H7 (cell line): ENCODE measurements around the gene LTF. TPM values are rescaled to one million over a fixed set of nuclear protein-coding genes. Genes with fewer than 3 reads are reported as not detected.
"Not testable (repeated sequence)": the region's sequence is repeated elsewhere in the genome, so short reads cannot be mapped to it uniquely, and the experiment has no call there.

ENCODE experiments used
- DNase-seq: peaks from one replicate; pipeline ENCODE4 v3.0.0; 2012
- H3K27me3 ChIP-seq: 2 replicates; pipeline ENCODE4 v1.6.0; 2011; ENCODE audit warnings: mild to moderate bottlenecking, low read length; ENCODE audit not compliant: control insufficient read depth, insufficient read depth
- H3K36me3 ChIP-seq: replicated peaks from 2 replicates; pipeline ENCODE4 v1.5.1; 2011; ENCODE audit warnings: low read length; ENCODE audit not compliant: control insufficient read depth, insufficient read depth
- H3K4me3 ChIP-seq: 2 replicates; pipeline ENCODE4 v1.5.1; 2011; ENCODE audit warnings: low read depth, mild to moderate bottlenecking, control low read depth, low read length, moderate library complexity; ENCODE audit not compliant: insufficient read depth
- total RNA-seq: library from RNA; depleted of rRNA; stranded (reverse); fragments of >200 nt; shearing (Covaris generic); gene quantifications from 2 replicates; pipeline ENCODE4 v1.2.3, GENCODE V29; 2014

The LTF gene
- total RNA-seq, 1 experiment from 2014 or later: not detected

- H3K36me3 ChIP-seq: no peaks in the 10 kb centered on the region
- H3K27me3 ChIP-seq: peaks cover 1% of the 10 kb centered on the region; the same call in 1 of the 2 replicates
- DNase-seq: peak; percentile 77
- H3K4me3 ChIP-seq: no peak overlapping the region
Observed at GRCh38 chr3:46496746-46497555, 32.2 kb upstream of the LTF start.

DNA sequence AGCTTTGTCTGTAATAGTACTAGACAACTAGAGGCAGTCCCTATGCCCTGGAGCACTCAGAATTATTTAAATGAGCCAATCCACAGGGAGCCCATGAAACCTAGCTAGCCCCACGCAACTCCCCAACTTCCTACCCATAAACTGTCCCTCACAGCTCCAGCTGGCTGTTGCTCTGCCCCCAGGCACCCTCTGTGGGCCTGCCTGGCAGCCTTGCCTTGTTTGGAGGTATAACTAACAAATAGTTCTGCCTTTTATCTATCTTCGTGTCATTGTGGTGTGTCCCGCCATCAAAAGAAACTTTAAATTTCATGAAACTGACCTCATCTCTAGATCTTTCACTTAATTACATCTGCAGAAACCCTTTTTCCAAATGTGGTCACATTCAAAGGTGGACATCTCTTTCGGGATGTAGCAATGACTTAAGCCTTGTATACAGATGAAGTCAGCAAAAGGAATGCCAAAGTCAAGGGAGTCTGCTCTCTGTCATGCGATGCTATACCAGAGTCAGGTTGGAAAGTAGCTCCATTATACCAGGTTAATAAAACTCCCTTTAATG, 31.3 kb upstream of the LTF start:
- Histone ChIP-seq H3K4me3 (no peak overlapping the region), H3K36me3 (no peaks in the 10 kb centered on the region), H3K27me3 (peaks cover 1% of the 10 kb centered on the region; the same call in 1 of the 2 replicates)
- DNase-seq: no peak

DNA sequence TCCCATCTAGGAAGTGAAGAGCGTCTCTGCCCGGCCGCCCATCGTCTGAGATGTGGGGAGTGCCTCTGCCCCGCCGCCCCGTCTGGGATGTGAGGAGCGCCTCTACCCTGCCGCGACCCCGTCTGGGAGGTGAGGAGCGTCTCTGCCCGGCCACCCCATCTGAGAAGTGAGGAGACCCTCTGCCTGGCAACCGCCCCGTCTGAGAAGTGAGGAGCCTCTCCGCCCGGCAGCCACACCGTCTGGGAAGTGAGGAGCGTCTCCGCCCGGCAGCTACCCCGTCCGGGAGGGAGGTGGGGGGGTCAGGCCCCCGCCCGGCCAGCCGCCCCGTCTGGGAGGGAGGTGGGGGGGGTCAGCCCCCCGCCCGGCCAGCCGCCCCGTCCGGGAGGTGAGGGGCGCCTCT, 29.8 kb upstream of the LTF start:
- not testable (repeated sequence) for H3K36me3 ChIP-seq, H3K4me3 ChIP-seq, H3K27me3 ChIP-seq, DNase-seq

GRCh38 chr3:46492890-46493547, 28.3 kb upstream of the LTF start:
- H3K4me3 ChIP-seq: no peak overlapping the region
- no peak for DNase-seq
- no peaks in the 10 kb centered on the region for H3K36me3 ChIP-seq
- no peaks in the 10 kb centered on the region; the same call in 1 of the 2 replicates for H3K27me3 ChIP-seq

DNA sequence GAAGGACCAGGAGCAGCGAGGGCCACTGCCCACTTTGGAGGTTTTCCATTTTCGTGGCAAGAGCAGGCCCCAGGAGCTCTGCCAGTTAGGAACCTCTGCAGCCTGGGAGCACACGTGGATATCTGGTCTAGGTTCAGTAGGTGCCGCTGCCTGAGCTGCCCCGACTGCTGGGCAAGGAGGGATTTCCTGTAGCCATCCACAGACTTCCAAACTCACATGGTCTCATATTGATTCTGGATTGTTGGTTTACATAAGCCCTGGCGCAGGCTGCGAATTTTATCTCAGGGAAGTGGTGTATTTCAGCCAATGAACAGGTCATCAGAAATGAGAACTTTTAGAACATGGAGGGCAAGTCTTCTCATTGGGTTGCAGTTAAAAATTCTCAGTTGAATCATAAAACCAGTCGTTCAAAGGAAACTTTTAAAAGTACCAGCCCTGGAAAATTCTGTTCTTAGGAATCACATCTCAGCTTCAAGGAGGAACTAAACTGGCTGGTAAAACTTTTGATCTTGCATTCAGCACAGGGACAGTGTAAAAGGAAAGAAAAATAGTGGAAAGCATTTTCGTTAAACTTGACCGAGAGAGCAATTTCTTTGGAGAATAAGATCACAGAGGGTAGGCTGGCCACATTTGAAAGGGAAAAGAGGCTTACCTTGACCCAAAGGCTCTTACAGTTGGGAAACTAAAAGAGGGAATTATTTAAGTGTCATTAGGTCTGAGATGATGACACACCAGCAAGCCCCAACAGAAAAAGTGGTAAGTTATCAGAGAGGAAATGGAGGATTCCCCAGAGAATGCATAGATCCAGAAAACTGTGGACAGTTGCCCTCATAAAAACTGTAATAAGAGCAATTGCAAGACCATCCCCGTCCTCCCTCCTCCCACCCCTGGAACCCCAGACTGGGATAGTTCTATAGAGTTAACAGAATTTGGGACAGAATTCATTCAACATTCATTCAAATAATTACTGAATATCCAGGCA, 26.7 kb upstream of the LTF start:
- DNase-seq: no peak
- Histone ChIP-seq H3K27me3 (no peaks in the 10 kb centered on the region), H3K4me3 (no peak overlapping the region), H3K36me3 (no peaks in the 10 kb centered on the region)

- no peaks in the 10 kb centered on the region for H3K36me3 ChIP-seq
- no peak for DNase-seq
- no peaks in the 10 kb centered on the region for H3K27me3 ChIP-seq
- no peak overlapping the region for H3K4me3 ChIP-seq
Observed at GRCh38 chr3:46490338-46491084, 25.8 kb upstream of the LTF start.

GRCh38 chr3:46489875-46490274, 25.2 kb upstream of the LTF start:
- Histone ChIP-seq H3K36me3 (no peaks in the 10 kb centered on the region), H3K27me3 (no peaks in the 10 kb centered on the region), H3K4me3 (no peak overlapping the region)
- DNase-seq: no peak

- Histone ChIP-seq H3K4me3 (no peak overlapping the region), H3K36me3 (no peaks in the 10 kb centered on the region), H3K27me3 (no peaks in the 10 kb centered on the region)
- no peak for DNase-seq
Observed at GRCh38 chr3:46489381-46489780, 24.7 kb upstream of the LTF start.

DNA sequence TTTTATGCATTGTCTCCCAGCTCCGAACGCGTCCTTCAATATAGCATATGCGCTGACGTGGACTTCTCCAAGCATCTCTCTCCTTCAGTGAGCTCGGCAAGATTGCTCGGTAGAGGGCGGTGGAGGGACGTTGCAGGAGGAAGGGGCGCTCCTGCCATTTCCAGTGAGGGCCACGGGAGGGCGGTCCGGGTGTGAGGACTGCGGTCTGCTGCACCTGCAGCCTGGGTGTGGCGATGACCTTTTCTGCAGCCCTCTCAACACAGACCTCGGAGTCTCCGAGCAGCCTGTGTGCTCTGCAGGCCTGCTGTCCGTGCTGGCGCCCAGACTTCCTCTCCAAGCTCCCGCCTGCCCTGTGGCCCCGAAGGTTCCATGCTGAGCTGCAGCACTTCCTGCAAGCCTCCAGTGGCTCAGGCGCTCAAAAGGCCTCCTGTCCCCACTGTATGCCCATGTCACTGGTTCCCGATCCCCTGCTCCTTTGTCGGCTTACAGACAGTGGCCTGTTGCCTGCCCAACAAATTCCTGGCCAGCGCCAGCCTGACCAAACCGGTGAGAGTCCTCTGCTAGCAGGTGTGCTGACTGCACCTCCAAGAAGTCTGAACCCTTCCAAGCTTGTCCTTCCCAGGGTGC, 24.1 kb upstream of the LTF start:
- peak; percentile 97 for DNase-seq
- no peak overlapping the region for H3K4me3 ChIP-seq
- no peaks in the 10 kb centered on the region for H3K36me3 ChIP-seq
- H3K27me3 ChIP-seq: no peaks in the 10 kb centered on the region

DNA sequence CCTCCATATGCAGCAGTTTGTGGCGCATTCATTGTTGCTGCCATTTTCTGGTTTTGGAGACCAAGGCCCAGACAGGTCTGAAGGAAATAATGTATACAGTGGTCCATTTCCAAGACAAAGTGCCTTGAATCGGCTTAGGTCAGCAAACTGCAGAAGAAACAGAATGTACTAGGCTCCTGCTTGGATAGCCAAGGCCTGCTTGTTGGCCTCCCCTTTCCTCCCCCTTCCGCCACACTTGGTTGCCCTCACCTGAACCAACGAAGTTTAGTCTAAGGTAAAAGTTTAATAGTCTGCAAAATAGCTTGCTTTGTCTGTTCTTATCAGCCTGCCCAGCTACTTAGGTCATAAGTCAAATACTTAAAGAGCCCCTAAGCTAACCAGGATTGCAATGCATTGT, 21.1 kb upstream of the LTF start:
- no peaks in the 10 kb centered on the region for H3K36me3 ChIP-seq
- no peaks in the 10 kb centered on the region for H3K27me3 ChIP-seq
- no peak for DNase-seq
- H3K4me3 ChIP-seq: no peak overlapping the region

GRCh38 chr3:46484911-46485778, 20.4 kb upstream of the LTF start:
- DNase-seq: peak; percentile 56
- Histone ChIP-seq H3K4me3 (no peak overlapping the region), H3K36me3 (no peaks in the 10 kb centered on the region), H3K27me3 (no peaks in the 10 kb centered on the region)

DNA sequence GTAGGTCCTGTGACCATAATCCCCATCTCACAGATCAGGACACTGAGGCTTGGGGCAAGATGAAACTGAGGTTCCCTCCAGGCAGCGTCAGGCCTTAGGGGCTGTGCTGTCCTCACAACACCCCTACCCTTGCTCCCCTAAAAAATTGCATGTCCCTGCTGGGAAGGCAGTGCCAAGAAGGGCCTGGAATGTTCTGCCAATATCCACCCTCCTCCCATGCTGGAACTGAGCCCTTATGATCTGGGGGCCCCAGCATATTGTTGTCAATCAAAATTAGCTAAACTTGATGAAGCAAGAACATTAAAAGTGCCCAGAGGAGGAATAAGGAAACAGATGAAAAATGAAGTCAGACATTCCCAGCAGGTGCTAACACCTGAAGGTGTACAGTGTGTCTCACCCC, 19.7 kb upstream of the LTF start:
- no peaks in the 10 kb centered on the region for H3K27me3 ChIP-seq
- DNase-seq: no peak

DNA sequence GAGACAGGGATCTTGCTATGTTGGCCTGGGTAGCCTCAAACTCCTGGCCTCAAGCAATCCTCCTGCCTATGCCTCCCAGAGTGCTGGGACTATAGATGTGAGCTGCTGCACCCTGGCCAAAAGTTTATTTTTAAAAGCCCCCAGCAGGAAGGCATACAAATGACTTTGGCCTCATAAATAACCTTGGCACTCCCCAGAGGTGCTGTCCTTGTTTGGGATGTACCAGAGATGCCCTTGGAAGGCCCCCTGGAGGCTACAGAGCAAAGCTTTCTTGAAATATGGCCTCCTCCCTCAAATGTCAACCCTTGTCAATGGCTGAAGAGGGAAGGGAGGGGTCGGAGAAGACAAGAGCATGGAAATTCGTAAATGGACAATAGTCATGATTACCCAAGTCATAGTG, 19.1 kb upstream of the LTF start:
- Histone ChIP-seq H3K4me3 (no peak overlapping the region), H3K36me3 (no peaks in the 10 kb centered on the region), H3K27me3 (no peaks in the 10 kb centered on the region)
- DNase-seq: no peak

More for the DNA sequence above, 19.7 kb upstream of the LTF start:
- Histone ChIP-seq H3K36me3 (no peaks in the 10 kb centered on the region), H3K4me3 (no peak overlapping the region)
